ENCODE measurements around the gene MASP1.

The MASP1 gene

GRCh38 chr3:187322291-187322690 lies 30.8 kb upstream of the MASP1 start:
- no peak for ATAC-seq
- TF ChIP-seq RARB (CRISPR knock-in tag; IDR thresholded peaks at IDR 0.05) = no peak
- no peak for TF ChIP-seq SNAI2 (CRISPR knock-in tag; IDR thresholded peaks at IDR 0.05)
- TF ChIP-seq PPARA (CRISPR knock-in tag; IDR thresholded peaks at IDR 0.05; ENCODE audit: borderline replicate concordance) = no peak
- TF ChIP-seq ZFP3 (CRISPR knock-in tag; IDR thresholded peaks at IDR 0.05) = no peak
- TF ChIP-seq BACH2 (CRISPR knock-in tag; IDR thresholded peaks at IDR 0.05; ENCODE audit: borderline replicate concordance) = no peak
- TF ChIP-seq ARNTL (CRISPR knock-in tag; IDR thresholded peaks at IDR 0.05; ENCODE audit: borderline replicate concordance, low read depth) = no peak
- TF ChIP-seq PATZ1 (CRISPR knock-in tag; IDR thresholded peaks at IDR 0.05; ENCODE audit: borderline replicate concordance) = no peak

- TF ChIP-seq CSDC2 (CRISPR knock-in tag; IDR thresholded peaks at IDR 0.05) = no peak
- no peak for TF ChIP-seq TCF4 (CRISPR knock-in tag; IDR thresholded peaks at IDR 0.05; ENCODE audit: borderline replicate concordance)
- ATAC-seq = no peak
Observed at GRCh38 chr3:187321766-187322165, 30.2 kb upstream of the MASP1 start.

GRCh38 chr3:187319699-187320302 lies 28.3 kb upstream of the MASP1 start:
- peak; percentile 91 for ATAC-seq
- no peak for TF ChIP-seq ZNF565 (CRISPR knock-in tag; conservative IDR thresholded peaks at IDR 0.05; ENCODE audit: low read depth)
- no peak for TF ChIP-seq ZNF8 (CRISPR knock-in tag; IDR thresholded peaks at IDR 0.05)
- no peak for TF ChIP-seq TCF4 (CRISPR knock-in tag; IDR thresholded peaks at IDR 0.05; ENCODE audit: borderline replicate concordance)
- no peak for TF ChIP-seq PPARA (CRISPR knock-in tag; IDR thresholded peaks at IDR 0.05; ENCODE audit: borderline replicate concordance)
- TF ChIP-seq ESRRG (CRISPR knock-in tag; IDR thresholded peaks at IDR 0.05) = no peak
- no peak for TF ChIP-seq CSRNP3 (CRISPR knock-in tag; IDR thresholded peaks at IDR 0.05)
- no peak for TF ChIP-seq ZFP3 (CRISPR knock-in tag; IDR thresholded peaks at IDR 0.05)
- no peak for TF ChIP-seq ZFP30 (CRISPR knock-in tag; IDR thresholded peaks at IDR 0.05)
- no peak for TF ChIP-seq PATZ1 (CRISPR knock-in tag; IDR thresholded peaks at IDR 0.05; ENCODE audit: borderline replicate concordance)
- TF ChIP-seq TOX (CRISPR knock-in tag; IDR thresholded peaks at IDR 0.05; ENCODE audit: borderline replicate concordance) = no peak
- TF ChIP-seq OSR1 (CRISPR knock-in tag; IDR thresholded peaks at IDR 0.05) = no peak
- TF ChIP-seq BACH2 (CRISPR knock-in tag; IDR thresholded peaks at IDR 0.05; ENCODE audit: borderline replicate concordance) = no peak
- TF ChIP-seq GLIS3 (CRISPR knock-in tag; IDR thresholded peaks at IDR 0.05) = no peak
- no peak for TF ChIP-seq CSDC2 (CRISPR knock-in tag; IDR thresholded peaks at IDR 0.05)
- no peak for TF ChIP-seq RARB (CRISPR knock-in tag; IDR thresholded peaks at IDR 0.05)
- TF ChIP-seq, protein P1, sequence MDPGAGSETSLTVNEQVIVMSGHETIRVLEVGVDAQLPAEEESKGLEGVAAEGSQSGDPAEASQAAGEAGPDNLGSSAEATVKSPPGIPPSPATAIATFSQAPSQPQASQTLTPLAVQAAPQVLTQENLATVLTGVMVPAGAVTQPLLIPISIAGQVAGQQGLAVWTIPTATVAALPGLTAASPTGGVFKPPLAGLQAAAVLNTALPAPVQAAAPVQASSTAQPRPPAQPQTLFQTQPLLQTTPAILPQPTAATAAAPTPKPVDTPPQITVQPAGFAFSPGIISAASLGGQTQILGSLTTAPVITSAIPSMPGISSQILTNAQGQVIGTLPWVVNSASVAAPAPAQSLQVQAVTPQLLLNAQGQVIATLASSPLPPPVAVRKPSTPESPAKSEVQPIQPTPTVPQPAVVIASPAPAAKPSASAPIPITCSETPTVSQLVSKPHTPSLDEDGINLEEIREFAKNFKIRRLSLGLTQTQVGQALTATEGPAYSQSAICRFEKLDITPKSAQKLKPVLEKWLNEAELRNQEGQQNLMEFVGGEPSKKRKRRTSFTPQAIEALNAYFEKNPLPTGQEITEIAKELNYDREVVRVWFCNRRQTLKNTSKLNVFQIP (CRISPR knock-in tag; IDR thresholded peaks at IDR 0.05; ENCODE audit: borderline replicate concordance, low read depth) = no peak
- TF ChIP-seq ZNF70 (CRISPR knock-in tag; IDR thresholded peaks at IDR 0.05) = no peak
- TF ChIP-seq ISL1 (CRISPR knock-in tag; IDR thresholded peaks at IDR 0.05) = no peak
- TF ChIP-seq, protein P2, sequence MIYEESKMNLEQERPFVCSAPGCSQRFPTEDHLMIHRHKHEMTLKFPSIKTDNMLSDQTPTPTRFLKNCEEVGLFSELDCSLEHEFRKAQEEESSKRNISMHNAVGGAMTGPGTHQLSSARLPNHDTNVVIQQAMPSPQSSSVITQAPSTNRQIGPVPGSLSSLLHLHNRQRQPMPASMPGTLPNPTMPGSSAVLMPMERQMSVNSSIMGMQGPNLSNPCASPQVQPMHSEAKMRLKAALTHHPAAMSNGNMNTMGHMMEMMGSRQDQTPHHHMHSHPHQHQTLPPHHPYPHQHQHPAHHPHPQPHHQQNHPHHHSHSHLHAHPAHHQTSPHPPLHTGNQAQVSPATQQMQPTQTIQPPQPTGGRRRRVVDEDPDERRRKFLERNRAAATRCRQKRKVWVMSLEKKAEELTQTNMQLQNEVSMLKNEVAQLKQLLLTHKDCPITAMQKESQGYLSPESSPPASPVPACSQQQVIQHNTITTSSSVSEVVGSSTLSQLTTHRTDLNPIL (CRISPR knock-in tag; IDR thresholded peaks at IDR 0.05; ENCODE audit: low read depth) = no peak

Measured in SK-N-SH treated with all-trans-retinoic acid at 6 μM for 48 hours (cell line).